HG03439 (cell line): ENCODE results near the gene CWH43.
"Not testable (repeated sequence)": the region's sequence is repeated elsewhere in the genome, so short reads cannot be mapped to it uniquely, and the experiment has no call there.

ENCODE experiments used
- ATAC-seq: cut with Tn5 transposase; IDR thresholded peaks from one replicate; pipeline ENCODE4 v1.9.1; 2021; ENCODE audit warnings: mild to moderate bottlenecking, moderate library complexity; ENCODE audit not compliant: unreplicated experiment

The CWH43 gene

DNA sequence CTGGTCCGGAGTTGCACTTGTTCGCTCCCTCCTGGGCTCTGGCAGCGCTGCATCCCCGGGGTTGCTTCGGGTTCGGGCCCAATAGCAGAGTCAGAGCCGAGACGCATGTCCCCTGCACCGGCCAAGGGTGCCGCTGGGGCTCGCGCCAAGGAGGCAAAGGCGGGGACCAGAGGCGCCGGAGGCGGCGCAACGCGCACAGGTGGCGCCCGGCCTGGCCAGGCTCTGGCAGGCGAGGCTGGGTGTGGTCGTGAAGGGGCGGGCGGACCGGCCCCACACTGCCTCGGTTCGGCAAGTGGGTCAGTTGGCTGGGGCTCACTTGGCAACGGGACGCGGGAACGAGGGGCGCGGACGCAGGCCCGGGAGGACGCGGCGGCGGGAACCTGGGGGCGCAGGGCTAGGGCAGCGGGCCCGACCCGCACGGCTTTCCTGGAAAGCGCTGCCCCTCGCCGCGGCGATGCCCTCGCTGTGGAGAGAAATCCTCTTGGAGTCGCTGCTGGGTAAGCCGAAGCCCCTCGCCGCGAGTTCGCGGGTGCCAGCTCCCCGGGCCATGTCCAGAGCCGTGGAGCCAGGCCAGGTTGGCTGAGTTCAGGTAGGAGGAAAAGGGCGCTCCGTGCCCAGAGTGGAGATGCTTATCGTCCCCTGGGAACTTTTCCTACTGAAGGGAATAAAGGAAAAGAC is at the start of gene CWH43:
Gene CWH43, plus strand, starts transcription at position 300 of the 678 bp plus-strand sequence. Its CDS starts 155 bp downstream, at position 455.
- ATAC-seq, result no peak

GRCh38 chr4:48937033-48937432 is 49.0 kb upstream of the CWH43 start:
- no peak for ATAC-seq

DNA sequence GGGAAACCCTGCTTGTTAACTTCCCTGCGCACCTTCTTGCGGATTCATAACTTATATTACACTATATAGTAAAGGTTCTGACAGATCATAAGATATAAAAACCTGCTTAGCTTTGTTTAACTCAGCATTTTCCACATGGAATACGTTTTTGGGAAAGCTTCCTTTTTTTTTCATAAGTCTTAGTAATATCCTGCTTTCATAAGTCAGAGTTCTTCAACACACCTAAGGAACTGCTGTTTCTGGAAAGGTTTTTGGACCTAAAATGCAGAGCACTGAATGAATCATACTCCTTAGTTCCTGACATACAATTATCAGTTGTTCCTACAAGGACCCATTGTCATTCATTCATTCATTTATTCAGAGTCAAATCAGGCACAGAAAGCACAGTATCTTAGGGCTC is 47.2 kb upstream of the CWH43 start:
- ATAC-seq, result no peak

GRCh38 chr4:48939785-48940184 is 46.3 kb upstream of the CWH43 start:
- ATAC-seq, result no peak

DNA sequence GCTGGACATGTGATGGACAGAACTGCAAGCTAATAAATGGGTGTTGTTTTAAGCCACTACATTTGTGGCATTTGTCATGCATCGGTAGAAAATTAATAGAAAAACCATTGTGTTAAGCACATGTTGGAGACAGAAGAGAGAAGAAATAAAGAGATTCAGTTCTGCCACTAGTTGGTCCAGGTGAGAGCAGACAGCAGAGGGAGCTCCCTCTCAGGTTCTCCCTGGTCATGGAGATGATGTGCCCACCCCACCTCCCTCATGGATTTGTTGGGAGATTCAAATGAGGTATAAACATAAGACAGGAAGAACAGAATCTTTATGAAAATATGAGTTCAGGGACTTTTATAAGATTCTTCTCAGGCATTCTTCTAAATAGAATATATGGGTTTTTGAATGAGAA is 42.7 kb upstream of the CWH43 start:
- no peak for ATAC-seq

GRCh38 chr4:48944252-48944651 is 41.8 kb upstream of the CWH43 start:
- ATAC-seq, result no peak

GRCh38 chr4:48944756-48945241 is 41.3 kb upstream of the CWH43 start:
- ATAC-seq, result no peak

DNA sequence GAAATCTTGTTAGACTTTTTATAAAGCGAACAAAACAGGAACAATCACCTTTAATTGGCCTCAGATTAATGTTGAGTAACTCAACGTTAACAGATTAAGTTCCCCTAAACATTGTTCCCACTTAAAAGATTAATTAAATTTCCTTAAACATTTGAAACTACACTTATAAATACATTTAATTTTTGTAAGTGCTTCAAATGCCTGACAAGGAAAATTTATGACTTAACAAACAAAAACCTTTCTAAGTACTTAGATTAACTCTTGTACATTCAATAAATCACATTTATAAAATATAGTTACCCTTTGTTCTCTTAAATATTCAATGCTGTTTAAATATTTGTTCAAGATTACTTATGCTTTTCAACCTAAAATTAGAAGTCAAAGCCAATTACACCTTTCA is 40.1 kb upstream of the CWH43 start:
- no peak for ATAC-seq

DNA sequence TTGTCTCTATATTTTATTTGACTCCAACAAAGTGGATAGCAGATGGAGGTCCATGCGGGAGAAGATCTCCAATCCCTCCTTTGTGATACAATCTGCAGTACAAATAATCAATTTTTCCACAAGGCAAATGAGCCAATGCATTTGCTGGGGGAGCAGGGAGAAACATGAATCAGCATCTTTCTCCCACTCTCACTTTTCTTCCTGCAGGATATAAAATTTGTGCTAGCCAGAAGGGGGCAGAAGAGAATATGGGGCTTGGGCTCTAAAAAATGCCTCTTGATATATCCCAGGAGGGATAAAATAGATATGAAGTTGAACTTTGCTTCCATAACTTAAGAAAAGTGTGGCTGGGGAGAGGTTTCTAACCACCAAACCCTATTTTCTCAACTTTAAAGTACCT is 38.3 kb upstream of the CWH43 start:
- no peak for ATAC-seq

GRCh38 chr4:48949086-48949485 is 37.0 kb upstream of the CWH43 start:
- no peak for ATAC-seq

DNA sequence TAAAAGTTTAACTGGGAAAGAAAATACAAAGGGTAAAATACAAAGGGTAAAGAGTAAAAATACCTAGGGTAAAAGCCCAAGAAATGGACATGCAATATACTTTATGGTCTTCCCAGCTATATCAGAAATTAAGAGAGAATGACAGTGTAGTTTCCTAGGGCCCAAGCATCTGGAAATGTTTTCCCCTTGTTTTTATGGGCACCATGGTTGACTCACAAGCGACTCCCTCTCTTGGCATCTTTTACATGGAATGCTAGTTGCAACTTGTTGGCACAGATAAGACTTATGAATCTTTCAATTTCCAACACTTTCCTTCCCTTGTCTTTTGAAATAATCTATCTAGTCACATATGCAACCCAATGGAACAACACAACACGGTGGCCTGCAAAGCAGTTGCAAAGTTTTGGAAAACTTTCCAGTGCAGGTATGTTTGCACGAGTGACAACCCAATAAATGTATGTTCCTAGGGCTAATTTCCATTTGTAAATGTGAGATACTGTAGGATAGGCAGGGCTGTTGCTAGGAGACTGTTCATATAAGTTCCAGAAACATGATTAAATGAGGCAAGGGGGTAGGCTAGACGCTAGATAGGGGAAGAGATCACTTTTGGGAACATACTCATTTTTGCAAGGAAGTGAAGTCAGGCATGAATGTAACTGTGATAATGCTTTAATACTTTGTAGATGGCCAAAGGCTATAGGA is 36.4 kb upstream of the CWH43 start:
- ATAC-seq, result no peak

GRCh38 chr4:48954314-48954713 is 31.8 kb upstream of the CWH43 start:
- no peak for ATAC-seq

GRCh38 chr4:48957366-48957765 is 28.7 kb upstream of the CWH43 start:
- not testable (repeated sequence) for ATAC-seq

DNA sequence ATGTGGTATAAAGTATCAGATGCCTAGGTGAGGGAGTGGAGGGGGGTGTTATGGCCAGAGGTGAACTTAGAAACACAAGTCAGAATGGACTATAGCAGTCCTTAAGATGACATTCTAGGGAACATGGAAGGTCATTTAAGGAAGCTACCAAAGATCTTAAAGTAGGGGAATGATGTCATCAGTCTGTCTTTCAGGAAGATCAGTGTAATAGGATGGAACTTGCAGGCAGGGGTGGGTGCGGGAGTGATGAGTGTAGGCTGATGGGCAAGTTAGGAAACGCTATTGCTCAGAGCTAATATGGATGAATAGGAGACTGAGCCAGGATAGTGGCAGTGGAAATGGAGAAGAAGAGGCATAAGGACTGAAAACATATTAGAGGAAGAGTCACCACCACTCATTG is 27.5 kb upstream of the CWH43 start:
- no peak for ATAC-seq

DNA sequence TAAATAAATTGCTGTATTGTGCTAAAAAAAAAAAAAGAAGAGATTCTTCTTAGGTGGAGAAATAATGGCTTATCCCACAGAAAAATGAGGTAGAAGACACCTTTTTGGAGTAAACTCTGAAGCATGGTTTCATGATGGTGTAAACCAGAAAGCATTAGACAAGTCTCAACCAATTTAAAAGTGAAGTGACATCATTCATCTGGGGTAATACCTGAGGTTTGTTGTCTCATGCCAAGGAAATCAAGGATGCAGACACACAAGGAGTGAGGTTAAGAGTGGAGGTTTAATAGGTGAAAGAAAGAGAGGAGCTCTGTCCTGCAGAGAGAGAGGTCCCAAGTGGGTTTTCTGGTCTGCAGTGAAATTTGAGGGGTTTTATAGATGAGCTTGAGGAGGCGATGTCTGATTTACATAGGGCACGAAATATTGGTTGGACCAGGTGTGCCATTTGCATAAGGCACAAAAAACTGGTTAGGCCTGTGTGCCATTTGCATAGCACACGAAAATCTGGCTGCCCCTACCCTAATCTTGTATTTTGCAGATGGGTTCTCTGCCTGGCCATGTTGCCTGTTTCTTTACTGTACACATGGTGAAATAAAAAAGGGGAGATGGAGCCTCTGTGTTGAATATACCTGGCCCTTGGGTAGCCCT is 25.0 kb upstream of the CWH43 start:
- ATAC-seq, result no peak

DNA sequence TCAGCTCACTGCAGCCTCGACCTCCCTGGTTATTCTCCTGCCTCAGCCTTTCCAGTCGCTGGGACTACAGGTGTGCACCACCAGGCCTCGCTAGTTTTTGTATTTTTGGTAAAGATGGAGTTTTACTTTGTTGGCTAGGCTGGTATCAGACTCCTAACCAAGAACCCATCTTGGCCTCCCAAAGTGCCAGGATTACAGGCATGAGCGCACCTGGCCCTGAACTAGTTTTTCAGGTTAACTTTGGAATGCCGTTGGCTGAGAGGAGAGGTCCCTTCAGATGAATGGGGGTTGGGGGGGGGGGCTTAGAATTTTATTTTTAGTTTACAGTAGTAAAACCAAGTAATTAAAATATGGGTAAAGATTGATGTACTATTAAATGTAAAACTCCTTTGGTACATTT is 23.4 kb upstream of the CWH43 start:
- no peak for ATAC-seq

- peak; percentile 89 for ATAC-seq
Observed at GRCh38 chr4:48963042-48963679, 22.9 kb upstream of the CWH43 start.

DNA sequence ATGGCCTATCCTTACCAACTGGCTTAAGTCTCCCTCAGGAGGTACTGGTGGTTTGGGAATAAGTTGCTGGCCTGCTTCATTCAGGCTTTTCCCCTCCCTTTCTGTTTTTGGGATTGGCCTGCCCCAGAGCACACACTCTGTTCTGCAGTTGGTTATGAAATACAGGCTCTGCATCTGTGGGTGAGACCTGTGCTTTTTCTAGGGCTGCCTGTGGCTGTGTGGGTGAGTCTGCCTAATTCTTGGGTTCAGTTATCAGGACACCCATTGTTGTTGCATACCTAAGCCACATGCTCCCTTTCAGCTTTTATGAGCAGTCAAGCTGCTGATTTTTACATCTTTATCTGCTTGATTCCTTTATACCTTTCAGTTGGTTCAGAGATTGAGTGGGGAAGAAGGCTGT is 19.0 kb upstream of the CWH43 start:
- no peak for ATAC-seq

DNA sequence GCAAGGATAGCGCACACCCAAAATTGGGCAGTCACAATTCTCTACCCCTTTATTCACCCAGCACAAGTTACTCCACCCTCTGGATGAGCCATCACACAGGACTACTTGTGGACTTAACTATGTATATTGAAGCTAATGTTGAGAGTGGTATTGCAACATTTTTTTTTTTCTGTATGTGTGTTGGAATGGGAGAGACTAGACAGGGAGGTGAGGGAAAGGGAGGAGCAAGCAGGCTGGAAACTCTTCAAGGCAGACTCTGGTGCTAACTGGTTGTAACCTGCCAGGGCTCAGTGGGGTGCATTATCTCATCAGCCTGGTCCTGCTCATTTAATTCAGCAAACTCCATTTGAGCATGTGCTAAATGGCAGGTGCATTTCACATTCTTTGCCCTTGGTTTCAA is 18.4 kb upstream of the CWH43 start:
- ATAC-seq, result no peak

GRCh38 chr4:48968814-48969213 is 17.3 kb upstream of the CWH43 start:
- ATAC-seq, result no peak

DNA sequence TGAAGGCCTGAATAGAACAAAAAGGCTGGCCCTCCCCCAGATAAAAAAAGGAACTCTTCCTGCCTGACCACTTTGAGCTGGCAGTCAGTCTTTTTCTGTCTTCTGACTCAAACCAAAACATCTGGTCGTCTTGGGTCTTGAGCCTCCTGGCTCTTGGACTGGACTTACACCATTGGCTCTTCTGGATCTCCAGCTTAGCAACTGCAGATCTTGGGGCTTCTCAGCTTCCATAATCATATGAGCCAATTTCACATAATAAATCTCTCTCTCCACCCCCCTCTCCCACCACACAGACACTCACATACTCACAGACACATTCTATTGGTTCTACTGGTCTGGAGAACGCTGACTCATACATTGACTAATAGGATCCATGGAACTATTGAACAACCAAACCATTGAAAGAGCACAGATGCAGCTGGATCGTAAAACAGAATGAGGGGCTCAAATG is 15.6 kb upstream of the CWH43 start:
- no peak for ATAC-seq
